RWPE1 (cell line): ENCODE data around the gene CYP27C1.

Experiments used
- CTCF ChIA-PET: fragments of 350-600 bp; sonication (Branson Sonifier 250); formaldehyde crosslinking; extraction: SDS; loops from one replicate; lab custom pipeline; 2021; lab: Yijun Ruan, JAX
- POLR2A ChIA-PET: fragments of 400-600 bp; formaldehyde crosslinking; extraction: SDS; loops from one replicate; lab custom pipeline; 2020; ENCODE audit warnings: antibody characterized with exemption; ENCODE audit not compliant: low non-redundant PET; lab: Yijun Ruan, JAX
- DNase-seq: peaks from one replicate; pipeline ENCODE4 v3.0.0; 2012; ENCODE audit warnings: low spot score
- H3K27ac ChIP-seq: fragments of 450-650 bp; 2 replicates; pipeline ENCODE4 v1.5.1; 2017
- TF ChIP-seq, protein P1 (sequence below): fragments of 450-650 bp; conservative IDR thresholded peaks from 2 replicates; pipeline ENCODE4 v1.5.1; 2017; ENCODE audit warnings: low read depth, mild to moderate bottlenecking

The CYP27C1 gene

DNA sequence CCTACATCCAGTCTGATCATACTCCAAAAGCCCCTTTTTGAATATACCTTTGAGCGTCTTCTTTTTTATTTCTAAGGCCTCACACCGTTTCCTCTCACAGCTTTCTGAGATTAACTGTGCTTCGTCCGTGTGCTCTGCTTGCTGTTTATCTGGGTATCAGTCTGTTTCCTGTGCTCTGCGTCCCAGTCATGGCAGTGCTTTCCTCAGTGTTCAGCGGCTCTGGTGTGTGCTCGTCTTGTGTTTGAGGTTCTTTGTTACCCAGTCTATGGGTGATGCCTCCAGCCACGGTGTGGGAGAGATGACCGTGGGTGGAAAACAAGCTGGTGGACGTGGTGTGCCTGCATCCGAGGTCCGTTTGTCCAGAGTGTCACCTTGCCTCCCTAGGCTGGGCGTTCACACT is 79.6 kb downstream of the CYP27C1 start:
- CTCF ChIA-PET: no interaction called here
- DNase-seq: no peak
- H3K27ac ChIP-seq: no peak overlapping the region
- TF ChIP-seq, protein P1, sequence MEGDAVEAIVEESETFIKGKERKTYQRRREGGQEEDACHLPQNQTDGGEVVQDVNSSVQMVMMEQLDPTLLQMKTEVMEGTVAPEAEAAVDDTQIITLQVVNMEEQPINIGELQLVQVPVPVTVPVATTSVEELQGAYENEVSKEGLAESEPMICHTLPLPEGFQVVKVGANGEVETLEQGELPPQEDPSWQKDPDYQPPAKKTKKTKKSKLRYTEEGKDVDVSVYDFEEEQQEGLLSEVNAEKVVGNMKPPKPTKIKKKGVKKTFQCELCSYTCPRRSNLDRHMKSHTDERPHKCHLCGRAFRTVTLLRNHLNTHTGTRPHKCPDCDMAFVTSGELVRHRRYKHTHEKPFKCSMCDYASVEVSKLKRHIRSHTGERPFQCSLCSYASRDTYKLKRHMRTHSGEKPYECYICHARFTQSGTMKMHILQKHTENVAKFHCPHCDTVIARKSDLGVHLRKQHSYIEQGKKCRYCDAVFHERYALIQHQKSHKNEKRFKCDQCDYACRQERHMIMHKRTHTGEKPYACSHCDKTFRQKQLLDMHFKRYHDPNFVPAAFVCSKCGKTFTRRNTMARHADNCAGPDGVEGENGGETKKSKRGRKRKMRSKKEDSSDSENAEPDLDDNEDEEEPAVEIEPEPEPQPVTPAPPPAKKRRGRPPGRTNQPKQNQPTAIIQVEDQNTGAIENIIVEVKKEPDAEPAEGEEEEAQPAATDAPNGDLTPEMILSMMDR: no peak
- POLR2A ChIA-PET: no interaction called here

DNA sequence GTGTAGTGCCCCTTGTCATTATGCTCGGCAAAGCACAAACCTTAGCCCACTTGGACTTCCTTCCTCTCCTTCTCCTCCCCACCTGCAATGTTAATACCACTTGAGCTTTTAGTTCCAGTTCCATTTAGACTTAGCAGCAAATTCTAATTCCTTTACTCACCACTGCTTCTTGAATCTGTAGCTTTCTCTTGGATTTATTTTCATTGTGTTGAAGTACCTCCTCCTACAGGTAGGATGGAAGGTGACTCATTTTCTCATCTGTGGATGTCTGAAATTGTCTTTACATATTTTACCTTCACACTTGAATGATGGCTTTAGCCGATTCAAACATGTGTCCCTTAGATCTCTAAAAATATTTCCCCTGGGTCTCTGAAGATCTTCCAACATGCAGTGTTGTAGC is 80.3 kb downstream of the CYP27C1 start:
- TF ChIP-seq, protein P1: no peak
- POLR2A ChIA-PET: no interaction called here
- CTCF ChIA-PET: interaction anchor here (0.6 to 1.0 kb wide), 3 partner anchors 21 to 62 kb away, joined by 3 to 6 read pairs (median 3); no protein-coding TSS in a partner anchor
- peak; percentile 39 for DNase-seq
- H3K27ac ChIP-seq: no peak overlapping the region

DNA sequence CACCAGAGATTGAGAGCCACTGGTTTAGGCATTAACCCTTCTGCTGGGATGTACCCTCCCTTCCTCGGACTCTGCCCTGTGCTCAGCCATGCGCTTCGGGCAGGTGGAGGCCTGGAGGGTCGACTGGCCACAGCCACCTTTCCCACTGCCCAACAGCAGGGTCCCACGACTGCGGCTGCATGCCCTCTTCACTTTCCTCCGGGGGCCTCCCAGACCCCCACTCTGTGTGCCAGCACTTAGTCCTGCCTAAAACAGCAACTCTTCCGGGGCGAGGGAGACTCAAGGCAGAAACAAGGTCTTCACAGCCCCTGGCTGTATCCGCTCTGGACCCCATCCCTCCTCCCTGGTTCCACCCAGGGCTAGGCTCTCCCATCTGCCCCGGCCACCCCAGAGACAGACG is 81.8 kb downstream of the CYP27C1 start:
- POLR2A ChIA-PET: no interaction called here
- no peak for DNase-seq
- TF ChIP-seq, protein P1: no peak
- no peak overlapping the region for H3K27ac ChIP-seq
- CTCF ChIA-PET: no interaction called here

DNA sequence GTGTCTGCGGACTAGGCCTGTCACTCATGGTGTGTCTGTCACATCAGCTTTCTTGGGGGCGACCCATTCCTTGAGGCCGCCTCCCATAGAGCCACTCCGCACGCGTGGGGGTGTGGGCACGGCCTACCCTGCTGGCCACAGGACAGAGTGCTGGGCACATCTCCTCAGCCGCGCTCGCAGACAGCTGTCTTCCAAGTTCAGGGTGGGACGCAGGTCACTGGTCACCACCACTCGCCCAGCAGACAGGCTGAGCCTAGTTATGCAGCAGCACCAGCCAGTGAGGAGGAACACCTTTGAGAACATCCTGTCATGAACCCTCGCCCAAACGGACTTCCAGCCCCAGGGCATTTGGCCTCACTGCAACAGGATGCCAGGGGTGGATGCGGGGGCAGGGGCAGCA is 82.4 kb downstream of the CYP27C1 start:
- POLR2A ChIA-PET: no interaction called here
- no peak overlapping the region for H3K27ac ChIP-seq
- TF ChIP-seq, protein P1: no peak
- no peak for DNase-seq
- CTCF ChIA-PET: no interaction called here

DNA sequence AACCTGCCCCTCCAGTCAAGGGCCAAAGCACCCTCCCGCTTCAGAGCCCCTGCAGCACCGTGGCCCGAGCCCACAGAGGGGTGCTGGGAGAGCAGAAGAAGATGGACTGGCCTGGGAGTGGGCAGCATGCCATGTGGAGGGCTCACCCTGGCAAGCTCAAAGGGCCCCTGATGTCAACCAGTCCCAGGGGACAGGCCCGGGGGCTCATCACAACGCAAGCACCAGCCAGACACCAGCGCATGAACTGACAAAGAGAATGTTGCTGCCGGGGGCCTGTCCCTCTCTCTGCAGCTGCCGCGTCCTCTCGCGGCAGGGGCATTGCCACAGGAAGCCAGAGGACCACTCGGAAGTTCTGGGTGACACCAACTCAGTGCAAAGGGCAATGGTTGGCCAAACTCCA is 82.9 kb downstream of the CYP27C1 start:
- ChIA-PET CTCF (no interaction called here), POLR2A (no interaction called here)
- no peak overlapping the region for H3K27ac ChIP-seq
- no peak for DNase-seq
- TF ChIP-seq, protein P1: no peak

DNA sequence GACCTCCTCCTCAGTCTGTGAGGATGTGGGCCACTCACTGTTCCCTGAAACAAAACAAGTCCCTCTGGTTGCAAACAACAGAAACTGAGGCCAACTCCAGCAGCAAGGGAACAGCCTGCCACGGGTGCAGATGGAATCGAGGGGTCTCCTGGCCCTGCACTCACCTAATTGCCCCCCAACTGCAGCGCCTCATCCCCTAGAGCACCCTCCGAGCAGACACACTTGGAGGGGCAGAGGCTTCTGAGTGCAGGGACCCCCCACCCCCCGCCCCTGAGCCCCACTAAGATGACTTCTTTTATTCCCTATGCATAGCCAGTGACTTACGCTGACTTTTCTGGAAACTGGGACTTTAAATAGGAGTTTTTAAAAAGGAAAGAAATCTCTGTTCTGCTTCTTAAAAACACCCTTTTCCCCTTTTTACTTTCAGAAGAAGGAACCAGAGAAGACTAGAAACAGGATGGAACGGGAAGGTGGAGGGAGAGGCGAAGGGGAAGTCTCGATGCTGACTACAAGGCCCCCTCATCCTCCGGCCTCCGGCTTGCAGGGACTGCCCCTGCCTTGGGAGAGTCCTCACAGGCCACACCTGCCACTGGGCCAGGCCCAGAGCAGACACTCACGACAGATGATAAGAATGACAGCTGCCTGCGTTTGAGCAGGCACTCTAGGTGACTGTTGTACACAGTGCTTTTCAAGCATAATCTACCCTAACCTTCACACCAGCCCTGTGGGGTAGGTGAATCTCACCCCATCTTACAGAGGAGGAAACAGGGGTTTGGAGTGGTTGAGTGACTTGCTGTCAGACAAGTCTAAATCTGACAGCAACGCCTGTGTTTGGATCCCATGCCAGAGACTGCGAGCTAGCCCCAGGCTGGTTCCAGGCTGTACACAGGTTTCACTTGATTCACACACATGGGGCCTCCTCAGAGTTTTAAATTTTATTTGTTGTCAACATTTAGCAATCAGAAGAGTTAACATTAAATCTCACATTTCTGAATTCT is 85.0 kb downstream of the CYP27C1 start:
- no peak overlapping the region for H3K27ac ChIP-seq
- CTCF ChIA-PET: interaction anchor here (0.6 kb wide), 1 partner anchor 43 kb away, joined by 3 read pairs; no protein-coding TSS in a partner anchor
- TF ChIP-seq, protein P1: no peak
- POLR2A ChIA-PET: no interaction called here
- no peak for DNase-seq
